ENCODE data around the gene LRP2.
"Not testable (repeated sequence)": the region's sequence is repeated elsewhere in the genome, so short reads cannot be mapped to it uniquely, and the experiment has no call there.

DNA sequence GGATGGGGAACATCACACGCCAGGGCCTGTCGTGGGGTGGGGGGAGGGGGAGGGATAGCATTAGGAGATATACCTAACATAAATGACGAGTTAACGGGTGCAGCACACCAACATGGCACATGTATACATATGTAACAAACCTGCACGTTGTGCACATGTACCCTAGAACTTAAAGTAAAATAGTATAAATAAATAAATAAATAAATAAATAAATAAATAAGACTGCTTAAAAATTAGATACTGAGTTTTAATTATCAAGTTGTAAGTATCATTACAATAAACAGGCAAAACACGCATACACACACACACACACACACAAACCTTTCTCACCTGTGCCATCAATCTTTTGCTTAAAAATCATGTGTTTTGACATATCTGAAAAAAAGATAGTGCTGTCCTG is 91.8 kb downstream of the LRP2 start:
- TF ChIP-seq CTCF (IDR thresholded peaks at IDR 0.05; ENCODE audit: low read depth, low read length); POLR2A (IDR thresholded peaks at IDR 0.05; ENCODE audit: extremely low read depth, insufficient read length): not testable (repeated sequence)

Data from NB4 (cell line).